Measurements from ENCODE around the gene CERS4.

CERS4 gene

DNA sequence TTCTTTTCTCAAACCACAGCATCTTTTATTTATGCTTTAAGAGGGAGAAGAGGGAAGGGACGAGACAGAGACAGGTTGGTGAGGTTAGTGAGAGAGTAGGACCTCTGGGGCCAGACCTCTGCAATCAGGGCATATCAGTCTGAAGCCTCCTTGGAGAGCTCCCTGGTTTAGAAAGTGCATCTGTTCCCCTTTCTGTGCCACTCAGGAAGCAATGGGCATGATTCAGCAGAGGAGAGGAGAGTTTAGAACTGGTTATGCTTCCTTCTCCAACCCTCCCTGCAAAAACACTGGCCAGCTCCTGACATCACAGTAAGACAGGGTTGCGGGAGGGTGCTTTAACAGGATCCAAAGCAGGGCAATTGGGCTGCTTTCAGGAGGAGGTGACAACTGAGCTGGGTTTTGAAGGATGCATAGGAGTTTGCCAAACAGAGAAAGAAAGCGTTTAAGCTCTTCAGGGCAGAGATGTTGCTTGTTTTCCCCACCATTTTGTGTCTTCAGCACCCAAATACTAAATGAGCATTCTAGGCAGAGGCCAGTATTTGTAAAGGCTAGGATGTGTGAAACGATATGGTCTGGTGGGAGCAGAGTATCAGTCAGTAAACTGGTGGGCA, 33.1 kb downstream of the CERS4 start:
- DNase-seq: no peak
- Histone ChIP-seq H3K9me3 (ENCODE audit: insufficient read depth, low read length, severe bottlenecking) (peaks cover 8% of the 10 kb centered on the region), H2AFZ (ENCODE audit: low read depth, low read length) (no peak overlapping the region), H3K36me3 (ENCODE audit: insufficient read depth, low read length) (no peaks in the 10 kb centered on the region), H3K79me2 (ENCODE audit: insufficient read depth, low read length) (no peaks in the 10 kb centered on the region), H4K20me1 (ENCODE audit: insufficient read depth, low read length) (no peaks in the 10 kb centered on the region), H3K27me3 (ENCODE audit: insufficient read depth, low read length, poor library complexity) (no peaks in the 10 kb centered on the region), H3K4me1 (ENCODE audit: insufficient read depth, low read length) (no peaks in the 10 kb centered on the region), H3K4me2 (ENCODE audit: insufficient read depth, low read length) (no peak overlapping the region), H3K9ac (ENCODE audit: low read depth, low read length) (no peak overlapping the region), H3K4me3 (ENCODE audit: low read depth in 1 of 2, low read length in 2 of 2) (no peak overlapping the region), H3K27ac (ENCODE audit: low read length) (no peak overlapping the region)
- no peak for ATAC-seq (ENCODE audit: insufficient read depth, low read depth)
- TF ChIP-seq EZH2 (IDR thresholded peaks at IDR 0.05; ENCODE audit: borderline replicate concordance, low read depth, low read length, severe bottlenecking): no peak
- TF ChIP-seq, protein P1, sequence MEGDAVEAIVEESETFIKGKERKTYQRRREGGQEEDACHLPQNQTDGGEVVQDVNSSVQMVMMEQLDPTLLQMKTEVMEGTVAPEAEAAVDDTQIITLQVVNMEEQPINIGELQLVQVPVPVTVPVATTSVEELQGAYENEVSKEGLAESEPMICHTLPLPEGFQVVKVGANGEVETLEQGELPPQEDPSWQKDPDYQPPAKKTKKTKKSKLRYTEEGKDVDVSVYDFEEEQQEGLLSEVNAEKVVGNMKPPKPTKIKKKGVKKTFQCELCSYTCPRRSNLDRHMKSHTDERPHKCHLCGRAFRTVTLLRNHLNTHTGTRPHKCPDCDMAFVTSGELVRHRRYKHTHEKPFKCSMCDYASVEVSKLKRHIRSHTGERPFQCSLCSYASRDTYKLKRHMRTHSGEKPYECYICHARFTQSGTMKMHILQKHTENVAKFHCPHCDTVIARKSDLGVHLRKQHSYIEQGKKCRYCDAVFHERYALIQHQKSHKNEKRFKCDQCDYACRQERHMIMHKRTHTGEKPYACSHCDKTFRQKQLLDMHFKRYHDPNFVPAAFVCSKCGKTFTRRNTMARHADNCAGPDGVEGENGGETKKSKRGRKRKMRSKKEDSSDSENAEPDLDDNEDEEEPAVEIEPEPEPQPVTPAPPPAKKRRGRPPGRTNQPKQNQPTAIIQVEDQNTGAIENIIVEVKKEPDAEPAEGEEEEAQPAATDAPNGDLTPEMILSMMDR (IDR thresholded peaks at IDR 0.05; ENCODE audit: borderline replicate concordance, extremely low read depth, low read length, poor library complexity, severe bottlenecking): no peak

DNA sequence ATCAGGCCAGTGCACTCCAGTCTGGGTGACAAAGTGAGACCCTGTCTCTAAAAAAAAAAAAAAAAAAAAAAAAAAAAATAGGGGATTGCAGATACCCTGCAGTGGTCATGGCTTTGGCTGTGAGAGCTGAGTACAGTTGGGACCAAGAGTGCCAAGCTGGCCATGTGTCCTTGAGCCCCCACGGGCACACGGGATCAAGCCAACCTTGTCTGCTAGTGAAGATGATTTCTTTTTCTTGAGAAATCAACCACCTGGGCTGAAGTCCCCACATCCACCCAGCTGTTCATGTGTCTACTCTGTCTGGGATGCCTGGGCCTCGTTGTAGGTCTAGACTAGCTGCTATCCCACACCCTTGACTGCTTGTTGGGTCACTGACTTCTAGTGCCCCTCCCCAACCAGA, 34.0 kb downstream of the CERS4 start:
- Histone ChIP-seq H3K9me3 (ENCODE audit: insufficient read depth, low read length, severe bottlenecking) (peaks cover 8% of the 10 kb centered on the region), H4K20me1 (ENCODE audit: insufficient read depth, low read length) (no peaks in the 10 kb centered on the region), H3K79me2 (ENCODE audit: insufficient read depth, low read length) (no peaks in the 10 kb centered on the region), H3K9ac (ENCODE audit: low read depth, low read length) (no peak overlapping the region), H2AFZ (ENCODE audit: low read depth, low read length) (no peak overlapping the region), H3K27me3 (ENCODE audit: insufficient read depth, low read length, poor library complexity) (no peaks in the 10 kb centered on the region), H3K4me2 (ENCODE audit: insufficient read depth, low read length) (no peak overlapping the region), H3K27ac (ENCODE audit: low read length) (no peak overlapping the region), H3K4me1 (ENCODE audit: insufficient read depth, low read length) (no peaks in the 10 kb centered on the region), H3K36me3 (ENCODE audit: insufficient read depth, low read length) (no peaks in the 10 kb centered on the region), H3K4me3 (ENCODE audit: low read depth in 1 of 2, low read length in 2 of 2) (no peak overlapping the region)
- ATAC-seq (ENCODE audit: insufficient read depth, low read depth): no peak
- TF ChIP-seq, protein P1 (IDR thresholded peaks at IDR 0.05; ENCODE audit: borderline replicate concordance, extremely low read depth, low read length, poor library complexity, severe bottlenecking): no peak
- no peak for TF ChIP-seq EZH2 (IDR thresholded peaks at IDR 0.05; ENCODE audit: borderline replicate concordance, low read depth, low read length, severe bottlenecking)
- no peak for DNase-seq

DNA sequence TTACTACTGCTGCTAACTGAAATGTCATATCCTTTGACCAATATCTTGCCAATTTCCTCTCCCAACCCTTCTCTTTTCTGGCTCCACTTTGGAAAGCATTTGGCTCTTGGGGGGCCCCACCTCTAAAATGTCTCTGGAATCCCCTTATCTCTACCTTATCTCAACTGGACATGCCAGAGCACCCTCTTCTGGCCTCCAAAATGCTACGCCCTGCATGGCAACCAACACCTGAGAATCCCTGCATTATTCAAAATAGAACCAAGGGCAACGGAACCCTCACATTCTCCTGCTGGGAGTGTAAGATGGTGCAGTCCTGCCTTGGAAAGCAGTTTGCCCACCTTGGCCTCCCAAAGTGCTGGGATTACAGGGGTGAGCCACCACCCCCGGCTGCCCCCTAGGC, 35.3 kb downstream of the CERS4 start:
- DNase-seq: no peak
- no peaks in the 10 kb centered on the region for H4K20me1 ChIP-seq (ENCODE audit: insufficient read depth, low read length)
- no peak for ATAC-seq (ENCODE audit: insufficient read depth, low read depth)
- TF ChIP-seq, protein P1 (IDR thresholded peaks at IDR 0.05; ENCODE audit: borderline replicate concordance, extremely low read depth, low read length, poor library complexity, severe bottlenecking): no peak
- TF ChIP-seq EZH2 (IDR thresholded peaks at IDR 0.05; ENCODE audit: borderline replicate concordance, low read depth, low read length, severe bottlenecking): no peak
- H3K4me2 ChIP-seq (ENCODE audit: insufficient read depth, low read length): no peak overlapping the region
- no peak overlapping the region for H3K9ac ChIP-seq (ENCODE audit: low read depth, low read length)
- H3K4me3 ChIP-seq (ENCODE audit: low read depth in 1 of 2, low read length in 2 of 2): no peak overlapping the region
- H3K9me3 ChIP-seq (ENCODE audit: insufficient read depth, low read length, severe bottlenecking): peaks cover 8% of the 10 kb centered on the region
- no peaks in the 10 kb centered on the region for H3K4me1 ChIP-seq (ENCODE audit: insufficient read depth, low read length)
- no peak overlapping the region for H3K27ac ChIP-seq (ENCODE audit: low read length)
- no peaks in the 10 kb centered on the region for H3K36me3 ChIP-seq (ENCODE audit: insufficient read depth, low read length)
- H3K27me3 ChIP-seq (ENCODE audit: insufficient read depth, low read length, poor library complexity): no peaks in the 10 kb centered on the region
- H2AFZ ChIP-seq (ENCODE audit: low read depth, low read length): no peak overlapping the region
- H3K79me2 ChIP-seq (ENCODE audit: insufficient read depth, low read length): no peaks in the 10 kb centered on the region

All from DND-41 (cell line).